Uterus (tissue), 2 donors: ENCODE measurements around the gene ZNF254.

ENCODE experiments used
- POLR2A ChIP-seq, 2 donors: fragments of 450-650 bp; IDR thresholded peaks; one replicate each; pipeline ENCODE4 v1.6.1; 2016; ENCODE audit warnings: antibody characterized with exemption in 2 of 2, mild to moderate bottlenecking in 1 of 2, moderate library complexity in 1 of 2
- TF ChIP-seq, protein P1 (sequence below), 4 experiments: fragments of 200-600 bp in 2 of 4; fragments of 450-650 bp in 2 of 4; sonication (generic) in 2 of 4; IDR thresholded peaks; one replicate each; pipeline ENCODE4 v1.5.1; 2016 to 2019; ENCODE audit warnings: antibody characterized with exemption in 4 of 4, mild to moderate bottlenecking in 2 of 4, moderate library complexity in 1 of 4

DNA sequence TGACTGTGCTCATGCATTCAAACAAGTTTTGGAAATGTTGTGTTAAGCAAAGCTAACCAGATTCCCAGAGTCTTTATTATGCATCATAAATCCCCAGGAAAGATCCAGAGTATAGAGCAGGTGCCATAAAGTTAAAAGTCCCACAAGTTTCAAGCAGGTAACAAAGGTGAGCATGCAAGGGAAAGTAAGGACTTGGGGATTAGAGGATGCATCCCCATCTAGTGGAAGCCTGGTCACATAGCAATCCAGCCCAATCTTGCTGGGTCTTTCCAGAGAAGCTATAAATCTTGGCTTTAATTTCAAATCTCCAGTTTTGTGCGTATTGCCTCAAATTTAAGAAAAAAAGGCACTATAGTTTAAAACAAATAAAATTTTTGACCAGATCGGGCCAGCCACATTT lies 72.7 kb downstream of the ZNF254 start:
- TF ChIP-seq, protein P1, sequence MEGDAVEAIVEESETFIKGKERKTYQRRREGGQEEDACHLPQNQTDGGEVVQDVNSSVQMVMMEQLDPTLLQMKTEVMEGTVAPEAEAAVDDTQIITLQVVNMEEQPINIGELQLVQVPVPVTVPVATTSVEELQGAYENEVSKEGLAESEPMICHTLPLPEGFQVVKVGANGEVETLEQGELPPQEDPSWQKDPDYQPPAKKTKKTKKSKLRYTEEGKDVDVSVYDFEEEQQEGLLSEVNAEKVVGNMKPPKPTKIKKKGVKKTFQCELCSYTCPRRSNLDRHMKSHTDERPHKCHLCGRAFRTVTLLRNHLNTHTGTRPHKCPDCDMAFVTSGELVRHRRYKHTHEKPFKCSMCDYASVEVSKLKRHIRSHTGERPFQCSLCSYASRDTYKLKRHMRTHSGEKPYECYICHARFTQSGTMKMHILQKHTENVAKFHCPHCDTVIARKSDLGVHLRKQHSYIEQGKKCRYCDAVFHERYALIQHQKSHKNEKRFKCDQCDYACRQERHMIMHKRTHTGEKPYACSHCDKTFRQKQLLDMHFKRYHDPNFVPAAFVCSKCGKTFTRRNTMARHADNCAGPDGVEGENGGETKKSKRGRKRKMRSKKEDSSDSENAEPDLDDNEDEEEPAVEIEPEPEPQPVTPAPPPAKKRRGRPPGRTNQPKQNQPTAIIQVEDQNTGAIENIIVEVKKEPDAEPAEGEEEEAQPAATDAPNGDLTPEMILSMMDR (IDR thresholded peaks at IDR 0.05), result no peak
- TF ChIP-seq POLR2A (IDR thresholded peaks at IDR 0.05), result no peak
